ENCODE measurements around the gene CCDC85A.

DNA sequence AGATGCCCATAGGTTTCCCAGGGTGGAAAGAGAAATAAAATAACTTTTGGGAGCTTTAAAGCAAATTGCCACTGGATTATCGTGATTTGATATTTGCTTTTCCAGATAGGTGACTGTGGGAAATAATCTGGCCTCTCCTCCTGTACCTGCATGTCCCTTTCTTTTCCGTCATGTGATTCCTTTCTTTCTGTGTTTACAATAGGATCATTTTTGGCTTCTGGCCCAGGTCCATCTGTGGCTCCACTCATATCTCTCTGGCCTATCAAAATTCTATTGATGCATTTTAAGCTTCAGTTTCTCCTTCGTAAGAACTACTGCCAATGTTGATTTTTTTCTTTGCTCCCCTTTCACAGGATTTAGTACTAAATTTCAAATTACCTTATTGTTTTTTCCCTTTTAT lies 153.6 kb downstream of the CCDC85A start:
- TF ChIP-seq KDM5A (IDR thresholded peaks at IDR 0.05; ENCODE audit: low read length) (no peak), CHD1 (IDR thresholded peaks at IDR 0.05; ENCODE audit: low read depth, low read length) (no peak), CTCF (IDR thresholded peaks at IDR 0.05; ENCODE audit: control extremely low read depth in 1 of 3, insufficient read depth in 1 of 3, low read depth in 1 of 3, low read length in 3 of 3) (no peak), TAF1 (IDR thresholded peaks at IDR 0.05; ENCODE audit: low read depth, low read length) (no peak), CBX5 (IDR thresholded peaks at IDR 0.05; ENCODE audit: low read depth, low read length) (no peak), RNF2 (IDR thresholded peaks at IDR 0.05; ENCODE audit: borderline replicate concordance, low read depth, low read length, missing control alignments, poor library complexity, severe bottlenecking) (no peak), MAFK (IDR thresholded peaks at IDR 0.05; ENCODE audit: low read depth, low read length) (no peak), ASH2L (IDR thresholded peaks at IDR 0.05; ENCODE audit: low read length) (no peak), POLR2A (IDR thresholded peaks at IDR 0.05; ENCODE audit: control extremely low read depth in 1 of 2, low read depth in 2 of 2, low read length in 2 of 2) (no peak), EZH2 (IDR thresholded peaks at IDR 0.05; ENCODE audit: low read depth, low read length, severe bottlenecking) (no peak)
- TF ChIP-seq, protein P1, sequence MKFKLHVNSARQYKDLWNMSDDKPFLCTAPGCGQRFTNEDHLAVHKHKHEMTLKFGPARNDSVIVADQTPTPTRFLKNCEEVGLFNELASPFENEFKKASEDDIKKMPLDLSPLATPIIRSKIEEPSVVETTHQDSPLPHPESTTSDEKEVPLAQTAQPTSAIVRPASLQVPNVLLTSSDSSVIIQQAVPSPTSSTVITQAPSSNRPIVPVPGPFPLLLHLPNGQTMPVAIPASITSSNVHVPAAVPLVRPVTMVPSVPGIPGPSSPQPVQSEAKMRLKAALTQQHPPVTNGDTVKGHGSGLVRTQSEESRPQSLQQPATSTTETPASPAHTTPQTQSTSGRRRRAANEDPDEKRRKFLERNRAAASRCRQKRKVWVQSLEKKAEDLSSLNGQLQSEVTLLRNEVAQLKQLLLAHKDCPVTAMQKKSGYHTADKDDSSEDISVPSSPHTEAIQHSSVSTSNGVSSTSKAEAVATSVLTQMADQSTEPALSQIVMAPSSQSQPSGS (IDR thresholded peaks at IDR 0.05; ENCODE audit: low read length) = no peak

Data from H1 (cell line).